Panc1 (cell line): ENCODE measurements around the gene SPARC.

ENCODE experiments used
- TCF7L2 ChIP-seq: IDR thresholded peaks from 2 replicates; pipeline ENCODE4 v1.6.1; 2011; ENCODE audit warnings: mild to moderate bottlenecking, low read depth, low read length, inconsistent platforms
- TF ChIP-seq, protein P1 (sequence below): fragments of 450-650 bp; IDR thresholded peaks from 2 replicates; pipeline ENCODE4 v1.5.1; 2017; ENCODE audit warnings: mild to moderate bottlenecking

- TF ChIP-seq, protein P1, sequence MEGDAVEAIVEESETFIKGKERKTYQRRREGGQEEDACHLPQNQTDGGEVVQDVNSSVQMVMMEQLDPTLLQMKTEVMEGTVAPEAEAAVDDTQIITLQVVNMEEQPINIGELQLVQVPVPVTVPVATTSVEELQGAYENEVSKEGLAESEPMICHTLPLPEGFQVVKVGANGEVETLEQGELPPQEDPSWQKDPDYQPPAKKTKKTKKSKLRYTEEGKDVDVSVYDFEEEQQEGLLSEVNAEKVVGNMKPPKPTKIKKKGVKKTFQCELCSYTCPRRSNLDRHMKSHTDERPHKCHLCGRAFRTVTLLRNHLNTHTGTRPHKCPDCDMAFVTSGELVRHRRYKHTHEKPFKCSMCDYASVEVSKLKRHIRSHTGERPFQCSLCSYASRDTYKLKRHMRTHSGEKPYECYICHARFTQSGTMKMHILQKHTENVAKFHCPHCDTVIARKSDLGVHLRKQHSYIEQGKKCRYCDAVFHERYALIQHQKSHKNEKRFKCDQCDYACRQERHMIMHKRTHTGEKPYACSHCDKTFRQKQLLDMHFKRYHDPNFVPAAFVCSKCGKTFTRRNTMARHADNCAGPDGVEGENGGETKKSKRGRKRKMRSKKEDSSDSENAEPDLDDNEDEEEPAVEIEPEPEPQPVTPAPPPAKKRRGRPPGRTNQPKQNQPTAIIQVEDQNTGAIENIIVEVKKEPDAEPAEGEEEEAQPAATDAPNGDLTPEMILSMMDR, result no peak
- TF ChIP-seq TCF7L2, result no peak
These were observed 72.2 kb downstream of the SPARC start for GRCh38 chr5:151614565-151614964.
